PFSK-1 (cell line): Measurements from ENCODE around the gene TMEM163.

Experiments
- FOXP2 ChIP-seq: optimal IDR thresholded peaks from 2 replicates; pipeline ENCODE3; 2011; ENCODE audit warnings: borderline replicate concordance, control low read depth, inconsistent platforms; ENCODE audit not compliant: insufficient read depth; ENCODE audit errors: extremely low read length, extremely low read depth
- POLR2AphosphoS5 ChIP-seq: IDR thresholded peaks from 2 replicates; pipeline ENCODE4 v1.6.1; 2012; ENCODE audit warnings: low read depth, mild to moderate bottlenecking, control low read depth, low read length, moderate library complexity
- REST ChIP-seq, 2 experiments: IDR thresholded peaks; 2 replicates each; pipeline versions ENCODE4 v1.6.1 to v1.8.0; 2011 to 2012; ENCODE audit warnings: low read depth in 2 of 2, low read length in 2 of 2, control low read depth in 1 of 2, inconsistent platforms in 1 of 2, mild to moderate bottlenecking in 1 of 2, moderate library complexity in 1 of 2; ENCODE audit not compliant: insufficient read depth in 1 of 2
- SIN3A ChIP-seq: IDR thresholded peaks from 2 replicates; pipeline ENCODE4 v1.6.1; 2012; ENCODE audit warnings: mild to moderate bottlenecking, low read length, moderate library complexity, borderline replicate concordance; ENCODE audit not compliant: insufficient read depth
- TAF1 ChIP-seq: IDR thresholded peaks from 2 replicates; pipeline ENCODE4 v1.6.1; 2012; ENCODE audit warnings: low read length, control low read depth, borderline replicate concordance; ENCODE audit not compliant: insufficient read depth

The TMEM163 gene

GRCh38 chr2:134470561-134471168, 248.1 kb downstream of the TMEM163 start:
- TF ChIP-seq REST (IDR thresholded peaks at IDR 0.05; ENCODE audit: insufficient read depth in 1 of 2, low read depth in 2 of 2, low read length in 2 of 2): no peak
- TF ChIP-seq POLR2AphosphoS5: no peak
- no peak for TF ChIP-seq FOXP2

DNA sequence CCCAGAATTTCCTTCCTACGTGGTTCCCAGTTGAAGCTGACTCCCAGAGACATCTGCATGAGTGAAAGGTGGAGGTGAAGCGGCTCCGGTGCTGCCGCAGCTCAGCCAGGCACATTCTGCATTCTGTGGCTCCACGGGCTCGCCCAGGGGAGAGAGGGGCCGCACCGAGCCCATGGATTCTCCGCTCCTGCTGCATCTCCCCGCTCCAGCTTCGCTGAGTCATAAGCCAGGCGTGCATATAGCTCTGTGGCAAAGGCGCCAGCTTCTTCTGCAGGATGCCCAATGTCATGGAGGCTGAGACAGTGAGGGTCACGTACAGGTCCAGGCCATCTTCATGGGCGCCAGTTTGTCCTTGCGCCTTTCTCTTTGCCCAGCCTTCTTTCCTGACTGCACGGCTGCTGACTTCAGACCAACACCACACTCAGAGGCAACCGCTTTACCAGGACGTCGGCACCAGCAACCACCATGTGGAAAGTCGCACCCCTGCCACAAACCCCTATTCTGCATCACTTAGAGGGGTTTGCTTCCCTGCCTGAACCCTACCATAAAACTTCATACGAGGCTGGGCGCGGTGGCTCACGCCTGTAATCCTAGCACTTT, 249.2 kb downstream of the TMEM163 start:
- TF ChIP-seq FOXP2 (no peak), SIN3A (no peak)

- no peak for TF ChIP-seq FOXP2
- no peak for TF ChIP-seq POLR2AphosphoS5
- TF ChIP-seq REST (IDR thresholded peaks at IDR 0.05; ENCODE audit: insufficient read depth in 1 of 2, low read depth in 2 of 2, low read length in 2 of 2): no peak
- TF ChIP-seq TAF1: no peak
- TF ChIP-seq SIN3A: no peak
These were observed 250.0 kb downstream of the TMEM163 start for GRCh38 chr2:134468776-134469175.

GRCh38 chr2:134468164-134468563, 250.6 kb downstream of the TMEM163 start:
- TF ChIP-seq SIN3A: no peak
- TF ChIP-seq REST (IDR thresholded peaks at IDR 0.05; ENCODE audit: insufficient read depth in 1 of 2, low read depth in 2 of 2, low read length in 2 of 2): no peak
- no peak for TF ChIP-seq FOXP2
- no peak for TF ChIP-seq POLR2AphosphoS5
- no peak for TF ChIP-seq TAF1

- TF ChIP-seq POLR2AphosphoS5: no peak
- TF ChIP-seq SIN3A: no peak
- no peak for TF ChIP-seq TAF1
- TF ChIP-seq REST (IDR thresholded peaks at IDR 0.05; ENCODE audit: insufficient read depth in 1 of 2, low read depth in 2 of 2, low read length in 2 of 2): no peak
- no peak for TF ChIP-seq FOXP2
These were observed 252.7 kb downstream of the TMEM163 start for GRCh38 chr2:134466141-134466540.
